Fibroblast of skin of left quadriceps (primary cell): ENCODE measurements around the gene NOX4.
A peak's percentile ranks its signal among the peaks of the same experiment; 100 is the strongest.
"Not testable (repeated sequence)": the region's sequence is repeated elsewhere in the genome, so short reads cannot be mapped to it uniquely, and the experiment has no call there.

Source experiments
- DNase-seq, 2 experiments: peaks; one replicate each; pipeline ENCODE4 v3.0.0-alpha.2; 2013; ENCODE audit warnings: low read depth in 2 of 2

Gene NOX4

GRCh38 chr11:89303029-89303428, 188.1 kb downstream of the NOX4 start:
- DNase-seq: not testable (repeated sequence)

DNA sequence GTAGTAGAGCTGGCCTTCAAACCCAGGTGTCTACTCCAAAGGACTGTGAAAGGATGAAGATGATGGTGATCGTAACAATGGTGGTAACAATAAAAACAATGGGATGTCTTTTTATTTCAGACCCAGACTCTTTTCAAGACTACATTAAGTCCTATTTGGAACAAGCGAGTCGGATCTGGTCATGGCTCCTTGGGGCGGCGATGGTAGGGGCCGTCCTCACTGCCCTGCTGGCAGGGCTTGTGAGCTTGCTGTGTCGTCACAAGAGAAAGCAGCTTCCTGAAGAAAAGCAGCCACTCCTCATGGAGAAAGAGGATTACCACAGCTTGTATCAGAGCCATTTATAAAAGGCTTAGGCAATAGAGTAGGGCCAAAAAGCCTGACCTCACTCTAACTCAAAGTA, 196.2 kb downstream of the NOX4 start:
- DNase-seq: not testable (repeated sequence)

GRCh38 chr11:89293965-89294679, 197.1 kb downstream of the NOX4 start:
- DNase-seq: peak; percentile 1 to 2

DNA sequence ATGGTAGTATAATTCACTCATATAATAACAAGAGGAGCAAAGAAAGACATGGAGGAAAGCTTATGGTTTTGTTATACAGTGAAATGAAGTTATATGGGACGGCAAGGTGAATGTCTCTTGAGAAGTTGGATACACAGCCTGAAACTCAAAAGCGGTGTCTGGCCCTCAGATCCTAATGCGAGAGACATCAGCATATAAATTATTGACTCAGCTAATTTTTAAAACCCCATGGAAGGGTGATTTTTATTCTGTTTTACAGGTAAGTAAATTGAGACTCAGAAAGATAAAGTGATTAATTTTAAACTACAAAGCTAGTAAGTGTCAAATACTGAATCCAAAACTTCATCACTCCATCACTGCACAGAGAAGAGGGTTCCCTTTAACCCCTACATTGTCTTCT, 203.2 kb downstream of the NOX4 start:
- not testable (repeated sequence) for DNase-seq

DNA sequence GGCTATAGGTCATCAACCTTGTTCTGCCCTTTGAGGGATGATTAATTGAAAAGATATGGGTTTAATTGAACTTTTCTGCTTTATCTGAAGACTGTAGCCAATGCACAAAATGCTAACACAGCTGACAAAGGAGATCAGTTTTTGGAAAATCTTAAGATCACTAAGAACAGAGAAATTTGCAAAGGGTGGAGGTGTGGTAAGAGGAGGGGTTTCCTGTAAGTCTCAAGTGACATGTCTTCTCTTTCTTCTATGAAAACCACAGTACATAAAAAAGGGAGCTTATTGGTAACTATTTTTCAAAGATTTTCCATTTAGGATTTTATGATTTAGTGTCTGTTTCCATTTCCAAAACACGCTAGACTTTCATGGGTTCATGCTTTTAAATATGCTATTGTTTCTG, 204.6 kb downstream of the NOX4 start:
- not testable (repeated sequence) for DNase-seq

DNA sequence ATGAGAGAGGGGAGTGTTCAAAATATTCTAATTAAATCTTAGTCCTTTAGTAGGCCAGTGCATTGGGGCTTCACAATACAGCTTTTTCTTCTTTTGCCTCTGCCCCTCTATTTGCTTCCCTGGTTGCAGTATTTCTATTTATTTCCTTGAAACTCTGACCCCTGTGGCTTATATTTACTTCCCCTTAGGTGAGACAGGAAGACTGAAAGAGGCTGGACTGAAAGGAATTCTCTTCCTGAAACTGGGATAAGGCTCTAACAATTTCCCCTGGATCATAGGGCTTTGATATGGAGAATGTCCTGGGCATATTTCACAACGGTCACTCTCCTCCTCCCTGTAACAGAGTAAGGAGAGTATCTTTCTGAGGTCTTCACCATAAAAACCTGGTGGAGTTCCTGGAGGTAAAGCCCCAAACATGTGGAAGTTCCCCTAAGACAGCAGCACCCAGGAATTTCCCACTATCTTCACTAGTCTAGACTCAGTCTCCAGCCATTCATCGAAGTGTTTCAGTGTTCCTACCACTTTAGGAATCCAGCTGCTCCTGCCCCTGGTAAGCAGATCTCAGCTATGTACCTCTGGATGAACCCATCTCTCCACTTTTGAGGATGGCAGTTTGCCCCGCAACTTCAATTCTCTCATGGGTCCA, 210.0 kb downstream of the NOX4 start:
- not testable (repeated sequence) for DNase-seq

DNA sequence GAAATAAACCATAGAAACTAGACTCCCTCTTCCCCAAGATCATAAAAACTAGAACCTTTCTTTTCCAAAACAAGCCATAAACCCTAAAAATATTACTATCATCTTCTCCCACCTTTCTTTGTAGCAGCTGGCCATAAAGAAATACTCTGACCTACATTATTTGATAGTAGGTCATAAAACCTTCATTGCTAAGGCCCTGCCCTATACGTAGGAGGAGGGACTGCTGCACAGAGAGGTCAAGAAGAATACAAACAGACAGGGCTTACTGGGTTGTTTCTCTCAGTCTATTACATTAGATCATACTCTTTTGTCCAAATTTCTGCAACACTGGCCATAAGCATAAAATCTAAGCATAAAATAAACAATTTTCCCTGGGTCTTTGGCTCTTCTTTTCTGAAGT, 212.0 kb downstream of the NOX4 start:
- no peak for DNase-seq

DNA sequence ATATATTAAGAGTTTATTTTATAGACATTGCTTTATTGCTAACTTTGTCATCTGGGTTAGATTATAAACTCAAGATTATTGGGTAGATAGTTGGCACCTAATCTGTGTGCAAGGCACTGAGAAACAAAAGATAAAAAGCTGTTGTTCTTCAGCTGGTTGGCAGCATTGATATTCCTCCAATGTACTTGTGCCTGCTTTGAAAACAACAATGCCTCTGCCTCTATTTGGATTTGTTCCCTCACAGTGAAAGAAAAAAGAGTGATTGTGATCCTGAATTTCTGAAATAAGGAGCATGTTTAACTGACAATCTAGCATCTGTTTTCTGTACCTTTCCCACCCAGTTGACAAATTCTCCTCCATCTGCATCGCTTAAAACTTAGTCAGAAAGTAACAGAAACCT, 215.2 kb downstream of the NOX4 start:
- DNase-seq: no peak
